Measurements from ENCODE around the gene GABRR2. TPM values are rescaled to one million over a fixed set of nuclear protein-coding genes. Genes with fewer than 3 reads are reported as not detected.
A peak's percentile ranks its signal among the peaks of the same experiment; 100 is the strongest.
"Not testable (repeated sequence)": the region's sequence is repeated elsewhere in the genome, so short reads cannot be mapped to it uniquely, and the experiment has no call there.

Gene GABRR2
- polyA plus RNA-seq, 12 donors, result 0.37 to 4.1 (median 1.4) TPM; not detected in 2

GRCh38 chr6:89324304-89324703 lies 9.2 kb upstream of the GABRR2 start:
- DNase-seq, result no peak

- DNase-seq, result no peak
Measured at GRCh38 chr6:89323511-89323971, 8.4 kb upstream of the GABRR2 start.

- peak; percentile 6 for DNase-seq
Measured at GRCh38 chr6:89321131-89321970, 6.3 kb upstream of the GABRR2 start.

- no peak for DNase-seq
Measured at GRCh38 chr6:89320012-89320559, 5.0 kb upstream of the GABRR2 start.

- DNase-seq, result no peak
Measured at GRCh38 chr6:89317067-89317466, 2.0 kb upstream of the GABRR2 start.

GRCh38 chr6:89314692-89315091 lies 407 bp downstream of the GABRR2 start:
- no peak for DNase-seq

- DNase-seq, result no peak
Measured at GRCh38 chr6:89313006-89313405, 2.1 kb downstream of the GABRR2 start.

GRCh38 chr6:89311853-89312531 lies 3.1 kb downstream of the GABRR2 start:
- DNase-seq, result peak; percentile 82

- no peak for DNase-seq
Measured at GRCh38 chr6:89311530-89311852, 3.6 kb downstream of the GABRR2 start.

- DNase-seq, result no peak
Measured at GRCh38 chr6:89310929-89311328, 4.2 kb downstream of the GABRR2 start.

GRCh38 chr6:89308525-89309395 lies 6.3 kb downstream of the GABRR2 start:
- DNase-seq, result no peak

- not testable (repeated sequence) for DNase-seq
Measured at GRCh38 chr6:89304517-89304916, 10.6 kb downstream of the GABRR2 start.

- no peak for DNase-seq
Measured at GRCh38 chr6:89302936-89303335, 12.2 kb downstream of the GABRR2 start.

GRCh38 chr6:89302195-89302770 lies 12.8 kb downstream of the GABRR2 start:
- no peak for DNase-seq

- no peak for DNase-seq
Measured at GRCh38 chr6:89301586-89302194, 13.4 kb downstream of the GABRR2 start.

GRCh38 chr6:89299466-89299850 lies 15.6 kb downstream of the GABRR2 start:
- no peak for DNase-seq

- DNase-seq, result no peak
Measured at GRCh38 chr6:89298680-89299465, 16.2 kb downstream of the GABRR2 start.

- peak; percentile 81 for DNase-seq
Measured at GRCh38 chr6:89297695-89298351, 17.3 kb downstream of the GABRR2 start.

- DNase-seq, result no peak
Measured at GRCh38 chr6:89295981-89296380, 19.1 kb downstream of the GABRR2 start.

- not testable (repeated sequence) for DNase-seq
Measured at GRCh38 chr6:89295116-89295515, 20.0 kb downstream of the GABRR2 start.

Measured in muscle of arm (tissue), 12 donors.